Cortex of kidney (tissue), 1 donor: ENCODE data around the gene UGP2.
"Not testable (repeated sequence)": the region's sequence is repeated elsewhere in the genome, so short reads cannot be mapped to it uniquely, and the experiment has no call there.

Source experiments
- DNase-seq: peaks from one replicate; lab custom pipeline; 2025; lab: John Stamatoyannopoulos, UW

Gene UGP2

DNA sequence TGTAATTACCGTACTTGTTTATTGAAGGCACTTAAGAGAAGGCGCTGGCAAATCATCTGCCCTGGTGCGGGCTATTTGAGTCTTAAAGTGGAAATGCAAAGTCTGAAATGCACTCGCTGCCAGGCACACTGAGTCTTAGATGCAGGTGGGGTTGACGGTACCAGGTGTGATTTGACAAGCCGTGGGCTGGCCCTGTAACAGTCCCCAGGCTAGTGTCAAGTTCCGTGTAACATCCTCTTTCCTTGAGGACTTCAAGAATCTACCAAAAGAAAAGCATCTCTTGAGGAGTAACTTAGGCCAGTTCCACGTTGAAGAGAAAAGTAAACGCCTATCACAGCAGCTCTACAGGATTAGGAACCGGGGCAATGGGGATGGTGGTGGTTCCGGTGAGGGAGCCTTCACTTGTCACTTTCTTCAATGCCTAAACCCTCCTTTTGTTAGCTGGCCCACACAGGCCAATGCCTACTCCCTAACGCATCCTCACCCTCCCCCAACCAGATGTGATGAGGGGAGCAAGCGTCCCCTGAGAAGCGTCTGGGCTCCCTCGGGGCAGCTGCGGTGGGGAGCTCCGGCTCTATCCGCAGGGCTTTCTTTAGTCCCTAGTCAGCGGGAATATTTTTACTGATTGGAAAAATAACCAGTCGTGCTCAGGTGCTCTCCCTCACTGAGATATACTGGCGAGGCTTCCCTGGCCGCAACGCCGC, 1.5 kb upstream of the UGP2 start:
- DNase-seq, result no peak

DNA sequence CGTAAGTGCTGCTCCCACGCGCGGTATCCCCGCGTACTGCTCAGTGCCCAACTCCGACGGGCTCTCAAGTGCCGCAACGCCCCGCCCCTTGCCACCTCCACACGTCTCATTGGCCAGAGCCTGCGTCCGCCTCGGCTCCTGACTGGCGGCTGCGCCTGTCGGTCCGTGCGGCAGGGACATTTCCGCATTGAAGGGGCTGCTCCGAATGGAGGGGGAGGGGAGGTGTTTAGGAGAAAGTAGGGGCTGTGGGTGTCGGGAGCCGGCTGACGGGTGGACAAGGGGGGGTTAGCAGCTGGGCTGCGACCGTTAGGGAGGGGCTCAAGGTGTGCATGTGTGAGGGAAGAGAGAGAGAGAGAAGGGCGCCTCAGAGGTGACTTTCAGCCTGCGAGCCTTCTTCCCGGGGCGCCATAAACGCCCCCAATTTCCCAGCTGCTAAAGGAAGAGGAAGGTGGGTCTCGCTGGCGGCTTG, 877 bp upstream of the UGP2 start:
- DNase-seq, result peak; percentile 57

DNA sequence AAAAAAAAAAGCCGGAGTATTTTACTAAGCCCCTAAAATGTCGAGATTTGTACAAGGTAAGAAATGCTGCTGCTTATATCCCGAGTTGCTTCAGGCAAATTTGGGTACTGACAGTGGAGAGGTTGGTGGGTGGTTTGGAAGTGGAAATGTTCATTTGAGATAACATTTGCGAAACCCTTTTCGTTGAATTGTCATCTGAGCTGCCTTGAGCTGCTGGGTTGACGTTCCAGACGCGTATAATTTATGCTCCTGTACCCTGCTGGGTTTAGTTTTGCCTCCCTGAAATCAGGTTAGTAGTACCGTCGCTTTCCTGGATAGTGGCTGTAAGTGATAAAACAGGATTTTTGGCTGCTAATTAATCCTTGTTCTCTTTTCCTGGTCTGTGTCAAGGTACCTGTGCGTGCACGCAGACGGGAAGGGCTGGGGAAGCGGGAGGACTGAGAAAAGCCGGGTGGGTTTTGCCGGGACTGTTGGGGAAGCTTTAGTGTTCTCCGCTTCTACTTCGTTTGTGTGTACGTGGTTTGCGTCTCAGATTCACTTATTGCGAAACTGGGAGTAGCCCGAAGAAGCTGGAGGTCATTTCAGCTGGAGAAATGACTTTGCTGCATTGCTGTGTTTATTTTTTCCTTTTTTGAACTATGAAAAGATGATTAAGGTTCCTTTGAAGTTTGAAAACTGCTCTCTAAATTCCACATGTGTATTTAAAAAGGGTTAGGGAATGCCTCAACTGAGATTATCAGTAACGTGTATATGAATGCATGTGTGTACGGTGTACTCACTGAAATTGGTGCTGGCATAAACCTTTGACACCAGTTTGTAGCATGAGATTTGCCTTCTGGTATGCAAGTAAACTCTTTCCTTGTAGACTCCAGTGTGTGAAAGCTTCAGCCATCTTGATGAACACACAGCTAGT, 709 bp downstream of the UGP2 start:
- no peak for DNase-seq

DNA sequence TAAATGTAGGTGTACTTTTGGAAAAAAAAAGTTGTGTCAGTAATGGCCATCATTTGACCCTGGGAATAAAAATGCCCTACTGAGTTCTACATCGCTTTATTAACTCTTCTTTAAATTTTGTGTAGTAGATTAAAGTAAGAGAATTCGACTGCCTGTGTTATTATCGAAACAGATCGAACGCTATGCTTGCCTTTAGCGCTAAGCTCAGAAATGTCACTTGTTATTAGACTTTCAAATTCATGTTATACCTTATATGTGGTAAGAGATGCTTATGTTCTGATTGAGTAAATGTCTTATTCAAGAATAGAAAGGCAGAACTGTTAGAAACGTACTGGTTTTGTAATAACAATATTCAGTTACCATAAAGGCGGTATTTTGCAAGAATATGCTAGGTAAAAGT, 1.4 kb downstream of the UGP2 start:
- DNase-seq, result no peak

DNA sequence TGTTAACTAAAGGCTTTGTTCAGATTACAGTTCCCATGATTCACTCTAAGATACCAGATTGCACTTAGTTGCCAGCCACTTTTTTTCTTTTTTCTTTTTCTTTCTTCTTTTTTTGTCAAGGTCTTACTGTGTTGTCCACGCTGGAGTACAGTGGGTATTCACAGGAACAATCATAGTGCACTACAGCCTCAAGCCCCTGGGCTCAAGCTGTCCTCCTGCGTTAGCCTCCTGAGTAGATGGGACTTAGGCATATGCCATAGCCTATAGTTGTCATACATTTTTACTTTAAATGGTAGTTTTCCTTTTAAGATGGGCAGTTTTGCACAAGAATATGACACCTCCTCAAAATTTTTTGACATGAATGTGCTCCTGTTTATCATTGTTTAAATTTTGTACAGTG, 2.1 kb downstream of the UGP2 start:
- no peak for DNase-seq

DNA sequence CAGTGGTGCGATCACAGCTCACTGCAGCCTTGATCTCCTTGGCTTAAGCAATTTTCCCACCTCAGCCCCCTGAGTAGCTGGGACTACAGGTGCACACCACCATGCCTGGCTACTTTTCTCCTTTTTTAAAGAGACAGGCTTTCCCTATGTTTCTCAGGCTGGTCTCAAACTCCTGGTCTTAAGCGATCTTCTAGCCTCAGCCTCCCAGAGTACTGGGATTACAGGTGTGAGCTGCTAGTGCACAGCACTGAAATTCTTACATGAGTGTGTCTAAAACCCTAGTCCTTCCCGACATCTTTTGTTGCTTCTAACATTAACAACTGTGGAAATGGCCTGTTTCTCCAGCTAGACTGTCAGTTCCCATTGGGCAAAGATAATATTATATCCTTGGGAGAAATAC, 2.9 kb downstream of the UGP2 start:
- DNase-seq, result no peak

DNA sequence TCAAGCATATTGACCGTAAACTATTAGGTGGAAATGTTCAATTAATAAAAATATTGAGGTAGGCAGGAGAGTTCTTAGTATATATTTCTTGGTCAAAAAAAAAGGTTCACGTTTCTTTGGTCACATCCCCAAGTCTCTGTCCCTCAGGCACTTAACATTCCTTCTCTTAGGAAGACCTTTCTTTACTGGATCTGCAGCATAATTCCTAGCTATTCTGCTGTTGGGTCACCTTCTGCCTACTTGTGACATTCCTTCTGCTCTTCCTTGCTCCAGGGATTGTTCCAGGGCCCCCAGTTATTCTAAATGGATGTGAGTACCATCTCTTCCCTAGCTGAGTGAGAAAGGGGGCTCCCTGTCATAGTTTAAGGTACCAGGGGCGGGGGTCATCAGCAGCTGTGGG, 4.2 kb downstream of the UGP2 start:
- DNase-seq, result no peak

DNA sequence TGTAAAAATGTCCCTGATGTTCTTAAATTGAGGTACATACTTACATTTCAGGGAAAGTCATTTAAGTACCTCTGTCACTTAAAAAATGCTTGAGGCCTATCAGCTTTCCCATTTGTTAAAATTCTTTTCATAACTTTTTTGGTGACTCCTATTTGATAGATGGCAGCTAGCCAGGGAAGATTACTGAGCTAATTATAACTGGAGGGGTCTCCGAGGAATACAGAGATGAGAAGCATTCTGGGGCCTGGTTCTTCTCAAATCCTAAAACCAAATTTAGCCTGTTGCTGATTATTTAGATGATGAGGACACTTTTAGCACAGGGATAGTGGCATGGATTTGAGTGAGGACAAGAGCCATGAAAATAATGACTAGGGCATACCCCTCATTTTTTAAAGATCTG, 4.8 kb downstream of the UGP2 start:
- DNase-seq, result no peak

DNA sequence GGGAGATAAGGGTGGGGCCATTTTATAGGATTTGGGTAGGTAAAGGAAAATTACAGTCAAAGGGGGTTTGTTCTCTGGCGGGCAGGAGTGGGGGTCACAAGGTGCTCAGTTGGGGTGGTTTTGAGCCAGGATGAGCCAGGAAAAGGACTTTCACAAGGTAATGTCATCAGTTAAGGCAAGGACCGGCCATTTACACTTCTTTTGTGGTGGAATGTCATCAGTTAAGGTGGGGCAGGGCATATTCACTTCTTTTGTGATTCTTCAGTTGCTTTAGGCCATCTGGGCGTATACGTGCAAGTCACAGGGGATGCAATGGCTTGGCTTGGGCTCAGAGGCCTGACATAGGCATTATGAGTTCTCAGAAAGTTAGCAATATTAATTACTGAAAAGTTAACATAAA, 5.9 kb downstream of the UGP2 start:
- DNase-seq, result not testable (repeated sequence)

DNA sequence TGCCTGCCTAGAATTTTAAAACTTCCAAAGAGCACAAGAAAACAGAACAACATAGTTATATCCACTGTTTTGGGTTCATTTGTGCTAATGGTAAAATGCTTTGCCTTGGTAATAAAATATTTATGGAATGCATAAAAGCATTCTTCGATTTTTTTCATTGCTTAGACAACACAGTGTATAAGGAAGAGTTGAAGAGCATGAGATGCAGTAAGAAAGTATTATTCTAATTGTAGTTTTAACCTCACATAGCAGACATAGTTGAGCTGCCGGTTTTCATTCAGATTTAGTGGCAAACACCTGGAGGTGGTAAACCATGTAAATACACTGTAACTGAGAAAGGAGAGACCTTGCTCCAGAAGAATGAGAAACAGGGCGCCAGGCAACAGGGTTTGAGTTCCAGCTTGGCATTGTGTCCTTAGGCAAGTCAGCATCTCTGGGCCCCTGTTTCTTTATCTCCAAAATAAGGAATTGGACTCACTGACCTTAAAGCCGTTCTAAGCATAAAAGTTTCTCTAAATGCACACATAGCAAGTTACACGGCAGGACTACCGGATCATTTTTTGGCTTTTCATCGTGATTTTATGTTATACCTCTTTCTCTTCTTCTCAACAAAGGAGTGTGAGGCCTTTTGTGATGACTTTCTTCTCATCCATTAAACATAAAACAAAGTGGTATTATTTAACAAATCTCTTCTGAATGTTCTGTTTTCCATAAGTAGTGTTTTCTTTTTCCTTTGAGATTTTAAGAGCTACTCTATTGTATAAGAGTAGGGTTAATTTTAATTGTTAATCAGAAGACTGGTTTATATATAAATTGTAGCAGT, 7.9 kb downstream of the UGP2 start:
- no peak for DNase-seq

DNA sequence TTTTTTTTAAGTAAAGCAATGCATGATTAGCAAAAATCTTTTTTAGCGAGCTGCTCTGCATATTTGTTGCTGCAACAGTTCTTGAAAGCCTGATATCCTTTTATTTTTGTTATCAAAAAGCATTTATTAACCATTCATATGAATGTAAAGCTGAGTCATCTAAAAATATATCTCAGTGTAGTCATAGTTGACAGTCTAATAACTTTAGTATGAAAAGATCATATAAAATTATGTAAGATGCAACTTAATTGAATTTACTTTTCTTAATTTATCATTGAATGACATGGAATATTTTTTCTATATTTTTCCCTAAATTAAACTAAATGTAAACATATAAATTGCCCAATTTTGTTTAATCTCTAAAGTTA, 8.5 kb downstream of the UGP2 start:
- DNase-seq, result no peak

DNA sequence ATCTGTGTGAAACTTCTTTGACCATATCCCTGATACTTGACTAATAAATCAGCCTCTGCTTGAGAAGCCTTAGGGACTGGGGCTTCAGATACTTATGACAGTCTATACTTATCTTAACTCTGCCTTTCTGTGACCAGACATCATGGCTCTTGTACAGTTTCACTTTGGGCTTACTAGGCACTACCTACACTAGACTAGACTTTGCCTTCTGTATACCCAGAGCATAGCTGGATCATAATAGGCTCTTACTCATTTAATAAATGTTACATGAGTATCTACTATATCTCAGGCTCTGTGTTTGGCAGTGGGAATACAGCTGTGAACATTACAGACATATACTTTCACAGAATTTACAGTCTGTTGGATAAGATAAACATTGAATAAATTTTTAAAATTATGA, 9.0 kb downstream of the UGP2 start:
- DNase-seq, result no peak

DNA sequence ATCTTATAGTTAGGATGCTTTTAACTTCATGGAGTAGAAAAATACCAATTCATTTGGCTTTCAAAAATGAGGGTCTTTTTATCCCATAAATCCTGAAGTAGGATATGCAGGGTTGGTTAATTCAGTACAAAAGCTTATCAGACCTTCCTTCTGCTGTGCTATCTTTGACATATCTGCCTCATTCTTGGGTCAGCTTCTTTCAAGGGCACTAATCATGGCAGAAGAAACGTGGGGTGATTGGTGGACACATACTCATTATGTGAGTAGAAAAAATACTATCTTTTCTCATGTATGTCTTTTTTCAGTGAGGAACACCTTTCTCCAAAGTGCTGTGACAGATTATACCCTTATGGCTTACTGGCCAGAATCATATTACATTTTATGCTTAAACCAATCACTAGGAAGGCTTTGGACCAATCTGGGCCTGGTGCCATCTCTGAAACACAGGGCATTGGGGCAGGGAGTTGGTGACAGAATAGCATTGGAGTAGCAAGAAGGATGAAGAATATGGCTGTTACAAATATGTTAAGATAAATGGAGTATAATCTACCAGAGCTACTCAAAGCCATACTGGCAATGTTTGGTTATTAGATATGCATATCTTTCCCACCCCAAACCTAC, 10.1 kb downstream of the UGP2 start:
- no peak for DNase-seq

DNA sequence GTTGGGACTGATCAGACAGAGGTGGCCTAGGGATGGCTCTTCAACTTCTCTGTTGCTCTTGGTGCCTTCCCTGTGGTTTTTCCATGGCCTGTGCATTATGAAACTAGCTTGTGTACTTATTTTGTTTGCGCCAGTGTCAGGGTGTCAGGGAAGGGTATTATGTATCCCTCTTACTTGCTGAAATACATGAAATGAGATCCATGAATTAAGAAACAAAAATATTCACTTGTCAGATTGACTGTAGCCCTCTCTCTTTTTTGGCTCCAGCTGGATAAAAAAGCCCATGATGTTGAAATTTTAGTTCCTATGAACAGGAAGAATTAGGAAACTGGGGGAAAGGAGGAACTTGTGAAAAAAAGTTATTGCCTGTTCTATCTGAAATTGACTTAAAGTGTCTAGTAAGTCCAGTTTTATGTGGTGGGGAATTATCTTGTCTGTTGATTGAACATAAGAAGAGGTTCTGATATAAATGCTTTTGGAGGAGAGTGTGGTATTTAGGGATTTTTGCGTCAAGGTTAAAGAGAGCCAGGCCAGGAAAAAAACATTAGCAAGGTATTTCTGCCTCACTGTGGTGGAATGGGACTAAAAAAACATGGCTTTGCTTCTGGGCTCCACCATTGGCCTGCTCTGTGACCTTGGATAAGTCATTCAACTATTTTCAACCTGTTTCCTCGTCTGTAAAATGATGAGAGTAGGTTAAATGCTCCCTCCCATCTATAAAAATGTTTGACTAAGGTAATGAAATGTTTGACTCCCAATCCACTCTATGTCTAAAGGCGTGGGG, 12.0 kb downstream of the UGP2 start:
- no peak for DNase-seq

DNA sequence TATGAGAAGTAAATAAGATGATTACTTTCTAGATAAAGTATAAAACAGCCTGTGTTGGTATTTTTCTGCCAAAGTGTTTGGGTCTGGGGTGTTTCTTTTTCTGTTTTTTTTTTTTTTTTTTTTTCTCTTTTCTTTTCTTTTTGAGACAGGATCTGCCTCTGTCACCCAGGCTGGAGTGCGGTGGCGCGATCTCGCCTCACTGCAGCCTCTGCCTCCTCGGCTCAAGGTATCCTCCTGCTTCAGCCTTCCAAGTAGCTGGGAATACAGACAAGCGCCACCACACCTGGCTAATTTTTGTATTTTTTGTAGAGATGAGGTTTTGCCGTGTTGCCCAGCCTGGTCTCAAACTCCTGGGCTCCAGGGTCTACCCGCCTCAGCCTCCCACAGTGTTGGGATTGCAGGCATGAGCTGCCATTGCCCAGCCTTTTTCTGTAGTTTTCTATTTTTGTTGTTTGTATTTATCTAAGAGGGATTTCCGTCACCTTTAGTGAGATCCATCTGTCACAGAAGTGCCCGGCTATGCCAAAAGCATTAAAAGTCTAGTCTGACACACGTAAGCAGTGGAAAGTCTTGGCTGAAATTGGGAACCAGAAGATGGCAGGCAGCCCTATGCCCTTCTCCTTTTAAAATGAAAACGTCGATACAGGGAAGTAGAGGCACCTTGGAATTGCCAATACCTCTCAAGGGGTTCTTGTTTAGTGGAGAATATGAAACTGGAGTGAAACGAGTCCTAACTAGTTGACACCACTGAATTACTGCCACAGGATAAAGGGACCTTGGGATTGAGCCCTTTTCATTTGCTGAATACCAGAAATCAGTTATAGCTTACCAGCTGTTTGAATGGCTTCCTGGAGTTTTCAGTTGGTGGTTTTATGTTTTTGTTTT, 14.0 kb downstream of the UGP2 start:
- DNase-seq, result no peak

DNA sequence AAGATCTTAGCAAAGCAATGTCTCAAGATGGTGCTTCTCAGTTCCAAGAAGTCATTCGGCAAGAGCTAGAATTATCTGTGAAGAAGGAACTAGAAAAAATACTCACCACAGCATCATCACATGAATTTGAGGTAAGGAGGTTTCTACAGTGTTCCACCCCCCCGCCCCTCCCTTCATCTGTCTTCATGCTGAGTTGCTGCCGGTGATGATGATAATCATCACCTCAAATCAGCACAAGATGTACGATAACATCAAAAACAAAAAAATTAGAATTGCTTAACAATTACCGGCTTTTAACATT, 14.6 kb downstream of the UGP2 start:
- no peak for DNase-seq

DNA sequence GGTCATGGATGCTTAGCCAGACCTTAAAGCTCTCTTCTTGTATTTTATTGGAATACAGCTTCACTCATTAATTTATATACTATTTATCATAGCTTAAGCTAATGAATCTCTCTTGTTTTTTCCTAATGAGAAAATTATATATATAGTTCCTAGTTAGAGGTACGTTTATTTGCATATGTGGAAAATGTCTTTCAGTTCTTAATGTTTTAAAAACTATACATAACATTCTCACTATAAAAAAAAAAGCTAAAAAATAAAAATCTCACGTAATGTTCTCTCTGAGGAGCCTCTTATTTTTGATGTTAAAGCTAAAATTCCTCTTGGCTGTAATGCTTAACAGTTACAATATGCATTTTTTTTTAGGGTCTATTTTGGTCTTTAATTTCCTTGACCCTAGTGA, 16.6 kb downstream of the UGP2 start:
- no peak for DNase-seq

DNA sequence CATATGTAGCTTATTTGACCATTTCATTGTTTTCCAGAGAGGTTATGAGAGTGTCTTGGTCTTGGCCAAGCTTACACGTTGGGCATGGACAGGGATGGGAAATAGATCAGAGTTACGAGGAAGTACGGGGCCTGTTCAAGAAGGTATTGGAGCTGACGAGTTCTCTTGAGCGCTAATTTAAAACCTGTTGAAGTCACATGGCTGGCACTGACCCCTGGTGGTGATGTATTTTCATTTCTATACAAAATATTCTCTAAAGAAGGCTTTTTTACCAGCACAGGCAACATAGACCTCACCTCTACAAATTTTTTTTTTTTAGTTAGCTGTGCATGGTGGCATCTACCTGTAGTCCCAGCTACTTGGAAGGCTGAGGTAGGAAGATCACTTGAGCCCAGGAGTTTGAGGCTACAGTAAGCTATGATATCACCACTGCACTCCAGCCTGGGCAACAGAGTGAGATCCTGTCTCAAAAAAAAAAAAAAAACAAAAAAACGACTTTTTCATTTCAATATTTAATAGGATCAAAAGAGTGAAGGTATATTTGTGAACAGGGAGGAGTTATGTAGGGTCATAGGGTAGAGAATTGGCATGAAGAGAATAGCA, 19.6 kb downstream of the UGP2 start:
- no peak for DNase-seq

DNA sequence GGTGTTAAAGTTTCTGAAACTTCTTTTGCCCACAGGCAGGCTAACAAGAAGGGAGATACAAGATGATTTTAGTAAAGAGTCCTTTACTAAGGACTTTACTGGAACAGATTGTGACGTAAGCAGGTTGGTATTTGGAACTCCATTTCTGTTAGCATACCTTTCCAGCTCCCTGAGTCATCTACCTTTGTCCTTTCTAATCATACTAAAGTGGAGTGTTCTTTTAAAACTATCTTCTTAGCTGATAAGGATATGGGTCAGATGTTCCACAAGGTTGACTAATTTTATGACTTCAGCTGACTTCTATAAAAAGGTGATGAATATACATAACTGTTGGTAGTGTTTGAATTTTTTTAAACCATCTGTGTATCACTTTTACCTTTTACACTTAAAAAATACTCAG, 21.1 kb downstream of the UGP2 start:
- no peak for DNase-seq

DNA sequence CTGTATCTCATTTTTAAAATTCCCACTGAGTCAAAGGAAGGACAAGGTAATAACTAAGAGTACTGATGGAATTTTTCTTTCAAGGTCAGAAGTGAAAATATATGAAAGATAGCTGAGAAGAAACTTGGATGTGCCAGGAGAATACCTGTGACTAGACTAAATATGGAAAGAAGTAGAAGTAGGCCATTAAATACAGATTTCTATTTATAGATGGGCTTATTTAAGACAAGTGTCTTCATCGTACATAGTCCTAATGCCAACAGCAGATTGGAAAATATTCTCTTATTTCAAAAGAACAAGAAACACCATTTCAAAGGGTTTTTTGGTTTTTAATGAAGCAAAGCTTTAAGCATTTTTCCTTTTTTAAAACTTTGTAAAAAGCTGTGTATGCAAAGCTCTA, 22.0 kb downstream of the UGP2 start:
- DNase-seq, result no peak
